Thoracic aorta (tissue), 2 donors: Measurements from ENCODE around the gene LRP1B. TPM values are rescaled to one million over a fixed set of nuclear protein-coding genes. Genes with fewer than 3 reads are reported as not detected.

Experiments used
- ATAC-seq: fragments of 150-250 bp; one replicate; pipeline ENCODE4 v1.8.0; 2017; ENCODE audit warnings: low read depth; ENCODE audit not compliant: insufficient number of reproducible peaks, low FRiP score
- DNase-seq: peaks from one replicate; pipeline ENCODE4 v3.0.0-alpha.2; 2020; ENCODE audit warnings: low spot score
- H3K27ac ChIP-seq, 2 donors: fragments of 200-600 bp; sonication (generic); 1 replicate in 1 of 2; 2 replicates in 1 of 2; pipeline ENCODE4 v1.5.1; 2016; ENCODE audit warnings: mild to moderate bottlenecking in 2 of 2, moderate library complexity in 2 of 2
- H3K27me3 ChIP-seq: fragments of 200-600 bp; sonication (generic); replicated peaks from 2 replicates; pipeline ENCODE4 v1.6.0; 2016; ENCODE audit warnings: mild to moderate bottlenecking; ENCODE audit not compliant: insufficient read depth
- H3K36me3 ChIP-seq: fragments of 200-600 bp; sonication (generic); one replicate; pipeline ENCODE4 v1.5.1; 2016
- H3K4me1 ChIP-seq, 2 donors: fragments of 200-600 bp; sonication (generic); 1 replicate in 1 of 2; 2 replicates in 1 of 2; pipeline versions ENCODE4 v1.5.1 to v1.6.0; 2016; ENCODE audit warnings: low read depth in 2 of 2, mild to moderate bottlenecking in 1 of 2; ENCODE audit not compliant: control insufficient read depth in 1 of 2
- H3K4me3 ChIP-seq: fragments of 200-600 bp; sonication (generic); 2 replicates; pipeline ENCODE4 v1.5.1; 2016; ENCODE audit warnings: mild to moderate bottlenecking
- H3K9me3 ChIP-seq: fragments of 200-600 bp; sonication (generic); 2 replicates; pipeline ENCODE4 v1.5.1; 2016
- CTCF ChIP-seq: fragments of 200-600 bp; sonication (generic); IDR thresholded peaks from one replicate; pipeline ENCODE4 v1.5.1; 2019; ENCODE audit warnings: antibody characterized with exemption
- total RNA-seq, 2 donors: library from RNA; depleted of rRNA; stranded (reverse); fragments of >200 nt; gene quantifications; one replicate each; pipeline versions ENCODE4 v1.1.0 to v1.2.3, GENCODE V29; 2016

Gene LRP1B
- total RNA-seq, 2 donors from 2014 or later = 0.27 to 0.28 TPM

- DNase-seq = no peak
- Histone ChIP-seq H3K27ac (no peak overlapping the region), H3K27me3 (no peaks in the 10 kb centered on the region), H3K36me3 (no peaks in the 10 kb centered on the region), H3K4me3 (no peak overlapping the region), H3K9me3 (no peaks in the 10 kb centered on the region), H3K4me1 (no peaks in the 10 kb centered on the region)
- ATAC-seq = no peak
- TF ChIP-seq CTCF = no peak
Measured at GRCh38 chr2:141027221-141027620, 1103.6 kb downstream of the LRP1B start.

- no peak for DNase-seq
- Histone ChIP-seq H3K27me3 (no peaks in the 10 kb centered on the region), H3K9me3 (no peaks in the 10 kb centered on the region), H3K4me3 (no peak overlapping the region), H3K36me3 (no peaks in the 10 kb centered on the region), H3K27ac (no peak overlapping the region), H3K4me1 (no peaks in the 10 kb centered on the region)
- TF ChIP-seq CTCF = no peak
- no peak for ATAC-seq
Measured at GRCh38 chr2:141021611-141022010, 1109.2 kb downstream of the LRP1B start.

GRCh38 chr2:141021109-141021508 is 1109.7 kb downstream of the LRP1B start:
- ATAC-seq = no peak
- H3K27ac ChIP-seq = no peak overlapping the region
- DNase-seq = no peak
- H3K4me1 ChIP-seq = no peaks in the 10 kb centered on the region
- no peaks in the 10 kb centered on the region for H3K36me3 ChIP-seq
- H3K27me3 ChIP-seq = no peaks in the 10 kb centered on the region
- H3K4me3 ChIP-seq = no peak overlapping the region
- H3K9me3 ChIP-seq = no peaks in the 10 kb centered on the region
- TF ChIP-seq CTCF = no peak

GRCh38 chr2:141020346-141020745 is 1110.5 kb downstream of the LRP1B start:
- Histone ChIP-seq H3K4me3 (no peak overlapping the region), H3K27me3 (no peaks in the 10 kb centered on the region), H3K36me3 (no peaks in the 10 kb centered on the region), H3K4me1 (no peaks in the 10 kb centered on the region), H3K27ac (no peak overlapping the region), H3K9me3 (no peaks in the 10 kb centered on the region)
- DNase-seq (no peak), ATAC-seq (no peak)
- TF ChIP-seq CTCF = no peak

- peaks cover 0 to 5% of the 10 kb centered on the region in 2 donors for H3K4me1 ChIP-seq
- TF ChIP-seq CTCF = no peak
- no peaks in the 10 kb centered on the region for H3K9me3 ChIP-seq
- no peak overlapping the region for H3K4me3 ChIP-seq
- no peaks in the 10 kb centered on the region for H3K36me3 ChIP-seq
- ATAC-seq = no peak
- H3K27me3 ChIP-seq = no peaks in the 10 kb centered on the region
- H3K27ac ChIP-seq = no peak overlapping the region
- no peak for DNase-seq
Measured at GRCh38 chr2:141015341-141016047, 1115.3 kb downstream of the LRP1B start.
